Stimulated activated CD4-positive, alpha-beta T cell treated with anti-CD3 and anti-CD28 coated beads, Interleukin-15, amount 100 ng/mL, for 48 hours (primary cell): ENCODE results near the gene MPPE1.
"Not testable (repeated sequence)": the region's sequence is repeated elsewhere in the genome, so short reads cannot be mapped to it uniquely, and the experiment has no call there.

ENCODE experiments used
- DNase-seq, 2 donors: peaks; one replicate each; pipeline ENCODE4 v3.0.0-alpha.2; 2020; ENCODE audit warnings: low read depth in 2 of 2

Gene MPPE1

GRCh38 chr18:11925800-11926481, 17.8 kb upstream of the MPPE1 start:
- no peak for DNase-seq

- DNase-seq: no peak
Observed at GRCh38 chr18:11923450-11923849, 15.3 kb upstream of the MPPE1 start.

- not testable (repeated sequence) for DNase-seq
Observed at GRCh38 chr18:11919522-11919921, 11.4 kb upstream of the MPPE1 start.

GRCh38 chr18:11916880-11917279, 8.8 kb upstream of the MPPE1 start:
- DNase-seq: not testable (repeated sequence)

GRCh38 chr18:11909591-11910026, 1.5 kb upstream of the MPPE1 start:
- DNase-seq: no peak

DNA sequence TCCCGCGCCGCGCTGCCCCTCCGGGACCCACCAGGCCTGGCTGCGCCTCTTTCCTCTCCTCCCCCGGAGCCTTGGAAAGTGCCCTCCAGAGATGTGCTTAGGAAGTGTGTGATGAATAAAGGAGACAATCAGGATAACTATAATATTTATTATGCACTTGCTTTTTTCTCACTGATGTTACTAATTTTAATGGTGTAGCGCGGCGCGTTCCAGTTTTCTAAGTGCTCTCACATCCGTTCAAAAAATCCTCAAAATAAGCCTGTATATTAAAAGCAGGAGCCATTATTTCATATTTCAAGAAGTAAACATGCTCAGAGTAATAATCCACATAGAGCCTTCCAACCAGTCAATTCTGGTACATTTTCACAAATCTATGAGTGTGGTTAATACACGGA, 941 bp upstream of the MPPE1 start:
- DNase-seq: no peak

DNA sequence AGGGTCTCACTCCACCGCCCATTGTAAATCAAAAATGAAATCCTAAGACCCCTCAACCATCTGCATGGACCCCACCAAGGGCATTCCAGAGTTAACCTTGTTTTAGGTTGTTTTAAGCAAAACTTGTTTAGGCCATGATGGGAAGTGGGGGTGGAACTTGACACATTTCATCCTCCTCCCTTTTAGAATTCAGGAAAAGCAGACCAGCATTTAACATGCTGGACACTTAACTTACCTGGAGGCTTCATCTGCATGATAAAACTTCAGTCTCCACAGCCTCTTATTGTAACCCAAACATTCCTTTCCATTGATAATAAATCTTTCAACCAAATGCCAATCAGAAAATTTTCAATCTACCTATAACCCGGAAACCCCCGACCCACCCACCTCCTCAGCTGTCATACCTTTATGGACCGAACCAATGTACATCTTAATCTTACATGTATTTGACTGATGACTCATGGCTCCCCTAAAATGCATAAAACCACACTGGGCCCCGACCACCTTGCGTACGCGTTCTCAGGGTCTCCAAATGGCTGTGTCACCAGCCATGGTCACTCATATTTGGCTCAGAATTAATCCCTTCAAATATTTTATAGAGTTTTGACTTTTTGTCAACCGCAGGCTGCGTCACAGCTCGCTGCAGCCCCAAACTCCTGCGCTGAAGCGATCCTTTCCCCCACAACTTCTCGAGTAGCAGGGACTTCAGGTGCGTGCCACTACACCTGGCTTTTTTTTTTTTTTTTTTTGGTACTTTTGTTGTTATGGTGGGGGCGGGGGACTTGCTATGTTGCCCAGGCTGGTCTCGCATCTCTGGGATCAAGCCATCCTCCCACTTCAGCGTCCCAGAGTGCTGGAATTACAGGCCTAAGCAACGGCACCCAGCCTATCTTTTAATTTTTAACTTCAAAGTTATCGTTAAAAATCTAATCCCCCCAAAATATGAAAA, 917 bp downstream of the MPPE1 start:
- no peak for DNase-seq

DNA sequence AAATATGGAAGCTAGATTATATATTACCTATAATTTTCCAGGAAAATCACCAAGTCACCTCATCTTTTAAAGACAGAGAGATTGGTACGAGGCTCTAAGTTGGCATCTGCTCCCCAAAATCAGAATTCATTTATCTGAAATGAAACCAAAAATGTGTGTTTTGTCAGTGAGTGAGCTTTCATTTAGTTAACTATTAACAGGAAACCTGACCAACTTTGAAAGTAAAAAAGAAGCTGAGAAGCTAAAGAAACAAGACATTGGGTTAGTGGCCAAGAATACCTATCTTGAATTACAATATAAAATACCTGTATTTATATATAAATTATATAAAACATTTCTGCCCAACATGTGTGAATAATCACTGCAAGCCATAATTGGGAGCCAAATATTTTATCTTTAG, 1.9 kb downstream of the MPPE1 start:
- no peak for DNase-seq

GRCh38 chr18:11905613-11906012, 2.5 kb downstream of the MPPE1 start:
- no peak for DNase-seq

GRCh38 chr18:11902522-11903292, 5.4 kb downstream of the MPPE1 start:
- DNase-seq: no peak

DNA sequence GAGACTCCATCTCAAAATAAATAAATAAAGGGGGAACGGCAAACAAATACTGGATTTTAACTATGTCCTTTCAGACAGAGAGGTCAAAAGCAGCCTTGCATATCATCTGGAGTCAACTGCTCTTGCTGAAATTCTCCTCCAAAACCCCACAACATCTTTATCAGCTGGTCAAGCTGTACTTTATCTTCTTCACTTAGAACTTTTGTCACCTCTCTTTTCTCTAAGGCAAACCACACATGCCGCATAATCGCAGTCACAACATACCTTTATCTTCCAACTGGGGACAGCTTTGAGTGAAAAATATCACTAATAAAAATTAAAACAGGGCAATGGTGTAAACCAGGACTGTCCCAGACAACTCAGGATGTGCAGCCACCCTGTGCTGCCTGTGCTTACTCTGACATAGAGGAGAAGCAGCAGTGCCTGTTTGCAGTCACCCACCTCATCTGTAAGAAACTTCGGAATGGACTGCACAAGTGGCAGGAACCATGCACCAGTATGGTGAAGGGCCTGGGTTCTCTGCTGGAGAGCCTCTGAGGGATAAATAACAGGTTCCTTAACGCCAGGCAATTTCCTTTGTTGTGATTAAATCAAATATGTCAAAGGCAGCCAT, 6.2 kb downstream of the MPPE1 start:
- no peak for DNase-seq

- no peak for DNase-seq
Observed at GRCh38 chr18:11899063-11899462, 9.1 kb downstream of the MPPE1 start.

DNA sequence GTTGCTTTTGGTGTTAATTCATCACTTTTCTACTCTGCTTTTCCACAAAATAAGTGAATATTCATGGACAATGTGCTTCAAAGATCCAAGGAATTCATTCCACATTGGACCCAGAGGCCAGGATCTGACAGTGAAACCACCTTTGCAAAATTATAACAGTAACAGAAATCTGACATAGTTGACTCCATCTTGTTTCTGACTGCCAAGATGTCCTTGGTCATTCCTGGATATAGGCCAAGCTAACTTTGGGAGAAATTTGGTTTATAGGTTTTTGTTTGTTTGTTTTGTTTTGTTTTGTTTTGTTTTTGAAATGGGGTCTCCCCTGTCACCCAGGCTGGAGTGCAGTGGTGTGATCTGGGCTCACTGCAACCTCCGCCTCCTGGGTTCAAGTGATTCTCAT, 10.3 kb downstream of the MPPE1 start:
- no peak for DNase-seq

DNA sequence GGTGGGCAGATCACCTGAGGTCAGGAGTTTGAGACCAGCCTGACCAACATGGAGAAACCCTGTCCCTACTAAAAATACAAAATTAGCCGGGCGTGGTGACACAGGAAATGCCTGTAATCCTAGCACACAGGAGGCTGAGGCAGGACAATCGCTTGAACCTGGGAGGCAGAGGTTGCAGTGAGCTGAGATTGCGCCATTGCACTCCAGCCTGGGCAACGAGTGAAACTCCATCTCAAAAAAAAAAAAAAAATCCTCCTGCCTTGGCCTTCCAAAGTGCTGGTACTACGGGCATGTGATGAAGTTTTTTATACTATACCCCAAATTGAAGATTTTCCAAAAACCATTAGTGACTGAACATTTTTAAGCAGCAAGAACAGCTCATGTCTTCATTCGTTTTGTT, 15.7 kb downstream of the MPPE1 start:
- not testable (repeated sequence) for DNase-seq

DNA sequence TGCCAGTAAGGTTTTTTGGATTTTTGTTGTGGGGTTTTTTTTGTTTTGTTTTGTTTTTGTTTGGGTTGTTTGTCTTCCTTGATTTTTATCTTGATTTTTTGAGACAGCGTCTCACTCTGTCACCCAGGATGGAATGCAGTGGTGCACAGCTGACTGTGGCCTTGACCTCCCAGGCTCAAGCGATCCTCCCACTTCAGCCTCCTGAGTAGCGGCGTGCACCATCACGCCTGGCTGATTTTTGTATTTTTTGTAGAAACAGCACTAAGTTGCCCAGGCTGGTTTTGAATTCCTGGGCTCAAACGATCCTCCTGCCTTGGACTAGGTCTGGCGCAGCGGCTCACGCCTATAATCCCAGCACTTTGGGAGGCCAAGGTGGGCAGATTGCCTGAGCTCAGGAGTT, 16.4 kb downstream of the MPPE1 start:
- DNase-seq: no peak

GRCh38 chr18:11889284-11889683, 18.8 kb downstream of the MPPE1 start:
- no peak for DNase-seq

DNA sequence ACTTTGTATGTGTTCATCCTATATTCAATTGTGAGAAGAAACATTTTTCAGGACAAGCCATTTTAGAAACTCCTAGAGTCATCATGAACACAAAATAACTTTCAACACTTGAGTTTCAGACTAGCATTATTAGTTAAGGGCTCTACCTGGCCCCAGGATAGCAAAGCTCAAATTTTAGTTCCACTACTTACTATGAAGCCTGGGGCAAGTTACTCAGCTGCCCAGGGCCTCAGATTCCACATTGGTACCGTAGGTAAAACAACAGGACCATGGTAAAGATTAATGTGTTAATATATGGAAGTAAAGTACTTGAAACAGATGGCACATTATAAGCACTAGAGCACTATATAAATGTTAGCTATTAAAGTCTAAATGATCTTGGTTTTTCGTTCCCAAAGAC, 19.4 kb downstream of the MPPE1 start:
- no peak for DNase-seq

- DNase-seq: no peak
Observed at GRCh38 chr18:11887328-11888128, 20.6 kb downstream of the MPPE1 start.

- DNase-seq: no peak
Observed at GRCh38 chr18:11886577-11887110, 21.5 kb downstream of the MPPE1 start.

- no peak for DNase-seq
Observed at GRCh38 chr18:11885278-11885947, 22.7 kb downstream of the MPPE1 start.
